ENCODE measurements around the gene FMN1.

FMN1 gene, protein sequence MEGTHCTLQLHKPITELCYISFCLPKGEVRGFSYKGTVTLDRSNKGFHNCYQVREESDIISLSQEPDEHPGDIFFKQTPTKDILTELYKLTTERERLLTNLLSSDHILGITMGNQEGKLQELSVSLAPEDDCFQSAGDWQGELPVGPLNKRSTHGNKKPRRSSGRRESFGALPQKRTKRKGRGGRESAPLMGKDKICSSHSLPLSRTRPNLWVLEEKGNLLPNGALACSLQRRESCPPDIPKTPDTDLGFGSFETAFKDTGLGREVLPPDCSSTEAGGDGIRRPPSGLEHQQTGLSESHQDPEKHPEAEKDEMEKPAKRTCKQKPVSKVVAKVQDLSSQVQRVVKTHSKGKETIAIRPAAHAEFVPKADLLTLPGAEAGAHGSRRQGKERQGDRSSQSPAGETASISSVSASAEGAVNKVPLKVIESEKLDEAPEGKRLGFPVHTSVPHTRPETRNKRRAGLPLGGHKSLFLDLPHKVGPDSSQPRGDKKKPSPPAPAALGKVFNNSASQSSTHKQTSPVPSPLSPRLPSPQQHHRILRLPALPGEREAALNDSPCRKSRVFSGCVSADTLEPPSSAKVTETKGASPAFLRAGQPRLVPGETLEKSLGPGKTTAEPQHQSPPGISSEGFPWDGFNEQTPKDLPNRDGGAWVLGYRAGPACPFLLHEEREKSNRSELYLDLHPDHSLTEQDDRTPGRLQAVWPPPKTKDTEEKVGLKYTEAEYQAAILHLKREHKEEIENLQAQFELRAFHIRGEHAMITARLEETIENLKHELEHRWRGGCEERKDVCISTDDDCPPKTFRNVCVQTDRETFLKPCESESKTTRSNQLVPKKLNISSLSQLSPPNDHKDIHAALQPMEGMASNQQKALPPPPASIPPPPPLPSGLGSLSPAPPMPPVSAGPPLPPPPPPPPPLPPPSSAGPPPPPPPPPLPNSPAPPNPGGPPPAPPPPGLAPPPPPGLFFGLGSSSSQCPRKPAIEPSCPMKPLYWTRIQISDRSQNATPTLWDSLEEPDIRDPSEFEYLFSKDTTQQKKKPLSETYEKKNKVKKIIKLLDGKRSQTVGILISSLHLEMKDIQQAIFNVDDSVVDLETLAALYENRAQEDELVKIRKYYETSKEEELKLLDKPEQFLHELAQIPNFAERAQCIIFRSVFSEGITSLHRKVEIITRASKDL (N-terminal part only)

DNA sequence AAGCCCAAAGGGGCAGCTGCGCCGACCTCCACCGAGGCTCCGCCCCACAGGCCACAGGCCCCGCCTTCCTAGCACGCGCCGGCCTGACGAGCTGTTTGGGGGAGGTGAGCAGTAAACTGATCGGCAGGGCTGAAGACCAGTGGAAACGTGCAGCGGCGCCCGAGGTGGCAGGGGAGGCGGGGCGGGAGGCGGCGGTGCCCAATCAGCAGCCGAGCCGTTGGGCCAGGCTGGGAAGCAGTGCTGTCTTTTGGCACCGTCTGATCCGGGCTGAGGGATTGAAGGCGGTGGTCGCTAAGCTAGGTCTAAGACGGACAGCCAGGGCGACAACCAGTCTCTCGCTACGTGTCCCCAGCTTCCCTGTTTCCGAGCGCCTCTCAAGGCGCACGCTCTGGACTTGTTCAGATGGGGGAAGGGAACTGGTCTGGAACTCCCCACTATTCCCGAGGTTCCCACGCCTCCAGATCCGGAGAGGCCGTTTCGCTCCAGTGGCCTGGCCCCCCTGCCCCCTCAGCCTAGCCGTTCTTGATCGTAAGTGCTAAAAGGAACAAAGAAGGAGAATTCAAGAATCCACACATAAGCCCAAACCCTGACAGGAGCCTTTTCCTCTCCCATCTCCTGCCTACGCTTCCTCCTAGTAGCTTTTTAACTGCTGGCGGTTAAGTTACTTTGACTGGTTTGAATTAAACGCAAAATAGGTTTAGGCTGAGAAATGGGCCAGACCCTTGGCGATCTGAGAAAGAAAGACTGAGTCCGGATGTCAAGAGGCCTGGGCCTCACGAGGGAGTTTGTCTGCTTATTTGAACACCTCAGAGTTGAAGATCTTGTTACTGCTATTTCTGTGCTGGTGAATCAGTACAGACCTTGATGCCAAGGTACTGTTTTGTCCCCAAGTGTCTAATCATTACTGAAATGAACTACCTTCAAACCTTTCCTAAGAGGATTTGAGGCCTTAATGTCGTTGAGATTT is at the start of gene FMN1:
Gene FMN1, minus strand, starts transcription at position 11 of the 967 bp plus-strand sequence. CDS start 39,800 bp downstream, outside the sequence.
- H3K9ac ChIP-seq (ENCODE audit: low read depth in 1 of 2, low read length in 2 of 2) = peak within 1 kb of the TSS; percentile 52 to 84
- peak within 1 kb of the TSS; percentile 64 to 67 for H3K27ac ChIP-seq (ENCODE audit: low read depth in 2 of 2, low read length in 2 of 2)
- H3K4me1 ChIP-seq (ENCODE audit: control insufficient read depth in 2 of 2, insufficient read depth in 2 of 2, low read length in 2 of 2) = peaks cover 4 to 7% of the 10 kb centered on the region in 2 donors

DNA sequence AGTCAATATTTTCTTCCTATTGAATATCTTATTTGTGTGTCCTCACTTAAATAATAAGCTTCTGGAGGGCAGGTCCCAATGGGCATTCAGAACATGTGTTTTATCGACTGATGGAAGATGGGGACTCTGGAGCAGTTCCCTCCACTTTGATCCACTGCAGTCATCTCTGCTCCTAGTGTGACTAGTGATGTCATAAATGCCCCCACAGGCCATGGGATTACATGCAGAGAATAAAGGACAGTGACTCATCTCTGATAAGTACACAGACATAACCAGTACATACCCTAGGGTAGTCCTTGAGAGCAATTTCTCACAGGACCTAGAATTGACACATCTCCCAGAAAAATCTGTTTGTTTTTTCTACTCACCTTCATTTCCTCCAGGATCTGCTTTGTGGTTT is 49.4 kb upstream of the FMN1 start:
- no peaks in the 10 kb centered on the region for H3K9me3 ChIP-seq (ENCODE audit: control insufficient read depth in 2 of 2, low read length in 2 of 2)
- no peak overlapping the region for H3K4me3 ChIP-seq (ENCODE audit: low read length in 2 of 2)
- H3K4me1 ChIP-seq (ENCODE audit: control insufficient read depth in 2 of 2, insufficient read depth in 2 of 2, low read length in 2 of 2) = no peaks in the 10 kb centered on the region
- no peaks in the 10 kb centered on the region for H3K36me3 ChIP-seq (ENCODE audit: control insufficient read depth in 2 of 2, insufficient read depth in 2 of 2, low read length in 2 of 2)
- no peak overlapping the region for H3K27ac ChIP-seq (ENCODE audit: low read depth in 2 of 2, low read length in 2 of 2)
- peaks cover 0 to 2% of the 10 kb centered on the region in 2 donors for H3K27me3 ChIP-seq (ENCODE audit: control insufficient read depth in 2 of 2, insufficient read depth in 2 of 2, low read length in 2 of 2)
- H3K9ac ChIP-seq (ENCODE audit: low read depth in 1 of 2, low read length in 2 of 2) = no peak overlapping the region

More for the DNA sequence above, at the start of gene FMN1:
- Histone ChIP-seq H3K4me3 (ENCODE audit: low read length in 2 of 2) (peak within 1 kb of the TSS; percentile 86 to 87), H3K9me3 (ENCODE audit: control insufficient read depth in 2 of 2, low read length in 2 of 2) (no peaks in the 10 kb centered on the region), H3K36me3 (ENCODE audit: control insufficient read depth in 2 of 2, insufficient read depth in 2 of 2, low read length in 2 of 2) (no peaks in the 10 kb centered on the region), H3K27me3 (ENCODE audit: control insufficient read depth in 2 of 2, insufficient read depth in 2 of 2, low read length in 2 of 2) (peaks cover 0 to 6% of the 10 kb centered on the region in 2 donors)

DNA sequence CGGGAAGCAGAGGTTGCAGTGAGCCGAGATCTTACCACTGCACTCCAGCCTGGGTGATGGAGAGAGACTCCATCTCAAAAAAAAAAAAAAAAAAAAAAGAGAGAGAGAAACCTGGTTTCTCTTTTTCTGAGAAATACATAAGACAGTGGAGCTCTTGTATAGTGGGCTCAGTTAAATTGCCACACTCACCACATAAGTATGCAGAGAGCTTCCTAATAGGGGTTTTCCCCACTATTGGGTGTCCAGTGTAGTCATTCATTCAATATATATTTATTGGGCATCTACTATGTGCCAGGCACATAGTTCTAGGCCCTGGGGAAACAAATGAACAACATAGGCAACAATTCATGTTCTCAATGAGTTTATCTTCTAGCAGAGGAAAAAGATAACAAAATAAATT is 48.9 kb upstream of the FMN1 start:
- H3K9me3 ChIP-seq (ENCODE audit: control insufficient read depth in 2 of 2, low read length in 2 of 2) = no peaks in the 10 kb centered on the region
- H3K27ac ChIP-seq (ENCODE audit: low read depth in 2 of 2, low read length in 2 of 2) = no peak overlapping the region
- no peak overlapping the region for H3K4me3 ChIP-seq (ENCODE audit: low read length in 2 of 2)
- H3K4me1 ChIP-seq (ENCODE audit: control insufficient read depth in 2 of 2, insufficient read depth in 2 of 2, low read length in 2 of 2) = no peaks in the 10 kb centered on the region
- no peaks in the 10 kb centered on the region for H3K36me3 ChIP-seq (ENCODE audit: control insufficient read depth in 2 of 2, insufficient read depth in 2 of 2, low read length in 2 of 2)
- H3K27me3 ChIP-seq (ENCODE audit: control insufficient read depth in 2 of 2, insufficient read depth in 2 of 2, low read length in 2 of 2) = peaks cover 0 to 2% of the 10 kb centered on the region in 2 donors
- no peak overlapping the region for H3K9ac ChIP-seq (ENCODE audit: low read depth in 1 of 2, low read length in 2 of 2)

DNA sequence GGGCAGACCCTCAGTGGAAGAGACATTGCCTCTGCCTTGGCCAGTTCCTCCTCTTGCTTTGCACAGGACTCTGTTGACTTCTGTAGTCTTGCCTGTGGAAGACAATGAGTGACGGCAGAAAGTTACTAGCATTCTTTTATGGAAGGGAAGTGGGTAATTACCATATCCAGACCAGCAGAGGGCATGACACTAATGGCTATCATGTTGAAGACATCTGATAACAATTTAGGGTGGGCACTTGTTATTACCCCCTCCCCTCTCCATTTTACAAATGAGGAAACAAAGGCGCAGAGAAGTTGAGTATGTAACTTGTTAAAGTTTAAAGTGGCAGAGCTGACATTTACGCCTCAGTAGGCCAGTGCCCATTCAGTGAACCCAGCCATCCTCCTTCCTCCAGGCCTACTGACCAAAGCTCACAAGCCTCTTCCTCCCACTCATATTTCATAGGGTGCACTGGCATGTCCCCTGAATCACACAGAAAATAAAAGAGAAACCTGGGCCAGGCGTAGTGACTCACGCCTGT is 48.2 kb upstream of the FMN1 start:
- Histone ChIP-seq H3K27me3 (ENCODE audit: control insufficient read depth in 2 of 2, insufficient read depth in 2 of 2, low read length in 2 of 2) (peaks cover 0 to 2% of the 10 kb centered on the region in 2 donors), H3K27ac (ENCODE audit: low read depth in 2 of 2, low read length in 2 of 2) (no peak overlapping the region), H3K9ac (ENCODE audit: low read depth in 1 of 2, low read length in 2 of 2) (no peak overlapping the region), H3K9me3 (ENCODE audit: control insufficient read depth in 2 of 2, low read length in 2 of 2) (no peaks in the 10 kb centered on the region), H3K4me3 (ENCODE audit: low read length in 2 of 2) (no peak overlapping the region), H3K4me1 (ENCODE audit: control insufficient read depth in 2 of 2, insufficient read depth in 2 of 2, low read length in 2 of 2) (no peaks in the 10 kb centered on the region), H3K36me3 (ENCODE audit: control insufficient read depth in 2 of 2, insufficient read depth in 2 of 2, low read length in 2 of 2) (no peaks in the 10 kb centered on the region)

DNA sequence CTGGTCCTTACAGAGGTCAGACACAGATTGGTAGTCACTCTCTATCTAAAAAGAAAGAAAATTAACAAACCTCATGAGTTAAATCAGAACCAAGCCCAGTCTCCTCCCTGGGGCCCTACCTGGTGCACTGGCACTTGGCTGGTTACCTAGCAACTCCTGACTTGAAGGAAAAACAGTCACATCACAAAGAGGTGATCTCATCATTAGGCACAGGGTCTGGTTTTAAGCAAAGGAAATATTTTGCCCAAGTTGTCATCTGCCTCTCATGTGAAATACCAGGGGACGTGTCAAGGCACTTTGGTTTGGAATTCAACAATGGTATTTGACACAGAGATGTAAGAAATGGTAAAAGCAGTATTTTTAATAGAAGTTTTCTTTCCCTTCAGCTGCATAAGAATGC is 47.7 kb upstream of the FMN1 start:
- Histone ChIP-seq H3K4me1 (ENCODE audit: control insufficient read depth in 2 of 2, insufficient read depth in 2 of 2, low read length in 2 of 2) (no peaks in the 10 kb centered on the region), H3K4me3 (ENCODE audit: low read length in 2 of 2) (no peak overlapping the region), H3K27ac (ENCODE audit: low read depth in 2 of 2, low read length in 2 of 2) (no peak overlapping the region), H3K27me3 (ENCODE audit: control insufficient read depth in 2 of 2, insufficient read depth in 2 of 2, low read length in 2 of 2) (peaks cover 0 to 2% of the 10 kb centered on the region in 2 donors), H3K9ac (ENCODE audit: low read depth in 1 of 2, low read length in 2 of 2) (no peak overlapping the region), H3K36me3 (ENCODE audit: control insufficient read depth in 2 of 2, insufficient read depth in 2 of 2, low read length in 2 of 2) (no peaks in the 10 kb centered on the region), H3K9me3 (ENCODE audit: control insufficient read depth in 2 of 2, low read length in 2 of 2) (no peaks in the 10 kb centered on the region)

DNA sequence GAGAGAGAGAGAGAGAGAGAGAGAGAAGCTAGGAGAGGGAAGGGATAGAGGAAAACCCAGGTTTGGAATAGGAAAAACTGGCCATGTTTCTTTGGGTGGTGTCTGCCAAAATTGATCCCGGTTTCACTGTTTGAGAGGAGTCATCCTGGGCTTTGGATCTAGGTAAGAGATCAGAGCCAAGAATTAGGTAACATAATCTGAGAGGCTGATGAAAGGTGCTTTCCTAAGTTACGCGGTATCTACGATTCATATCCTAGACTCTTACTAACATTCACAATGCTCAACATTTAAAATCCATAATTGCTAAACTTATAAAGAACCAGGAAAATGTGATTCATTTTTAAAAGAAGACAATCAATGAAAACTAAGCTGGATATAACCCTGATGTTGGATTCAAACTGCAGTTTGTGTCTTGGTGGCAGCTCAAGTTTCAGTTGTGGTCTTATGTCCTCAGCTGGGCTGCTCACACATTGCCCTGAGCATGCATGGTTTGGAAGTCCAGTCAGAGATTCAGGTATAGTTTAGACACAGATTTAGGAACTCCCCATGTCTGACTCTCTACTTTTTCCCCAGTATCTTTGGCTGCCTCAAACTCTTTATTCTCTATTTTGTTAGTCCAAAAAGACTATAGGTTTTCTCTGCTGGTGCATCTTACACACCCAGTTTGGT is 42.5 kb upstream of the FMN1 start:
- Histone ChIP-seq H3K4me3 (ENCODE audit: low read length in 2 of 2) (no peak overlapping the region), H3K4me1 (ENCODE audit: control insufficient read depth in 2 of 2, insufficient read depth in 2 of 2, low read length in 2 of 2) (no peaks in the 10 kb centered on the region), H3K36me3 (ENCODE audit: control insufficient read depth in 2 of 2, insufficient read depth in 2 of 2, low read length in 2 of 2) (no peaks in the 10 kb centered on the region), H3K9ac (ENCODE audit: low read depth in 1 of 2, low read length in 2 of 2) (no peak overlapping the region), H3K9me3 (ENCODE audit: control insufficient read depth in 2 of 2, low read length in 2 of 2) (no peaks in the 10 kb centered on the region), H3K27me3 (ENCODE audit: control insufficient read depth in 2 of 2, insufficient read depth in 2 of 2, low read length in 2 of 2) (peaks cover 3 to 4% of the 10 kb centered on the region in 2 donors), H3K27ac (ENCODE audit: low read depth in 2 of 2, low read length in 2 of 2) (no peak overlapping the region)

DNA sequence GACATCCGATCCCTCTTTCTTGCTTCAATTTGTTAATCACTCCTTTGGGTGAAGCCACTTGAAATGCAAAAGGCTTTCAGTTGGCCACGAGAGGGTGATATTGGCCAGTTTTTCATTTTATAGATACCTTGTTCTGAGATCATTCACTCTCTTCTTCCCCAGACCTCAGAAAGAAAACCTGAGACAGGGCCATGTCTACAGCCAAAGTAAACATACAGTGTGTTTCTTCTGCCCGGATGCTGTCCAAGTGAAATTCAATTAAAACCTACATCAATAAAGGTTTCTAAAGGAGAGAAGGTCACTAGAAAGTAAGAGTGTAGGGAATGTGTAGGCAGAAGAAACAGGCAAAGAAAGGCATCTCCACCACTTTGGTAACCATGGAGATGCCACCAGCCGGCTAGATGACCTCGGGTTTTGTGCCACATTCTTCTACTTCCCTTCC is 39.5 kb upstream of the FMN1 start:
- Histone ChIP-seq H3K27me3 (ENCODE audit: control insufficient read depth in 2 of 2, insufficient read depth in 2 of 2, low read length in 2 of 2) (peaks cover 3 to 4% of the 10 kb centered on the region in 2 donors), H3K27ac (ENCODE audit: low read depth in 2 of 2, low read length in 2 of 2) (no peak overlapping the region), H3K4me1 (ENCODE audit: control insufficient read depth in 2 of 2, insufficient read depth in 2 of 2, low read length in 2 of 2) (no peaks in the 10 kb centered on the region), H3K9me3 (ENCODE audit: control insufficient read depth in 2 of 2, low read length in 2 of 2) (no peaks in the 10 kb centered on the region), H3K4me3 (ENCODE audit: low read length in 2 of 2) (no peak overlapping the region), H3K9ac (ENCODE audit: low read depth in 1 of 2, low read length in 2 of 2) (no peak overlapping the region), H3K36me3 (ENCODE audit: control insufficient read depth in 2 of 2, insufficient read depth in 2 of 2, low read length in 2 of 2) (no peaks in the 10 kb centered on the region)

DNA sequence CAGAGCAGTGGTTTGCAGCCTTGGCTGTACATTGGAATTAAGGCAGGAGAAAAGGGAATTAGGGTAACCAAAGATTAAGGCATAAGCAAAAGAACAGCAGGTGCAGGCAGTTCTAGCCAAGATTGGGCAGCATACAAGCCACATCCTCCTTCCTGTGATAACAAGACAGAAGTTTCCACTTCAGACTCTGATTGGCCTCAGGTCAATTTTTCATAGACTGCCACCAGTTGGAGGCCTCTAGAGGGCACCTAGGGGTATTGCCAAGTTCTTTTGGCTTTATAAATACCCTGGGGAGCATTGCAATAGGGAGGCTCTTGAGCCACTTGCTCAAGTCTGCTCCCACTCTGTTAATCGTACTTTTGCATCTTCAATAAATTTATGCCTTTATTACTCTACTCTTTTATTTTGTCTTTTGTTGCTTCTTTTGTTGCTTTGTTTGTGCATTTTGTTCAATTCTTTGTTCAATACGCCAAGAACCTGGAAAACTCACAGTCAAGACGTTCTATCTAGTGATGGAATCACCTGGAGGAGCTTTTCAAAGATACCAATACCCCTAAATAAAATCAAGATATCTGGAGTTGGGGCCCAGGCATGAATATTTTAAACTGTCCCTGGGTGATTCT is 32.2 kb upstream of the FMN1 start:
- Histone ChIP-seq H3K4me3 (ENCODE audit: low read length in 2 of 2) (no peak overlapping the region), H3K27ac (ENCODE audit: low read depth in 2 of 2, low read length in 2 of 2) (no peak overlapping the region), H3K9ac (ENCODE audit: low read depth in 1 of 2, low read length in 2 of 2) (no peak overlapping the region), H3K36me3 (ENCODE audit: control insufficient read depth in 2 of 2, insufficient read depth in 2 of 2, low read length in 2 of 2) (no peaks in the 10 kb centered on the region), H3K27me3 (ENCODE audit: control insufficient read depth in 2 of 2, insufficient read depth in 2 of 2, low read length in 2 of 2) (no peaks in the 10 kb centered on the region), H3K9me3 (ENCODE audit: control insufficient read depth in 2 of 2, low read length in 2 of 2) (no peaks in the 10 kb centered on the region), H3K4me1 (ENCODE audit: control insufficient read depth in 2 of 2, insufficient read depth in 2 of 2, low read length in 2 of 2) (no peaks in the 10 kb centered on the region)
